Activated naive CD4-positive, alpha-beta T cell treated with anti-CD3 and anti-CD28 coated beads, Interleukin-2, amount 50 U/mL, for 72 hours (primary cell): ENCODE data around the gene SERHL2. TPM values are rescaled to one million over a fixed set of nuclear protein-coding genes. Genes with fewer than 3 reads are reported as not detected.

ENCODE experiments used
- ATAC-seq, 2 donors: fragments of 150-1000 bp; cut with Tn5 transposase; 2 replicates each; pipeline ENCODE4 v1.10.0; 2021; ENCODE audit warnings: mild to moderate bottlenecking in 2 of 2, moderate library complexity in 2 of 2
- DNase-seq, 2 donors: peaks; one replicate each; pipeline ENCODE4 v3.0.0; 2021 to 2022; ENCODE audit warnings: low spot score in 2 of 2
- H3K27ac Mint-ChIP-seq, 2 donors: one replicate each; pipeline ENCODE4 v1.8.0; 2022; ENCODE audit warnings: mild to moderate bottlenecking in 2 of 2, mixed read lengths in 2 of 2
- H3K36me3 Mint-ChIP-seq, 2 donors: one replicate each; pipeline ENCODE4 v1.8.0; 2022; ENCODE audit warnings: mixed read lengths in 2 of 2
- H3K9me3 Mint-ChIP-seq, 2 donors: one replicate each; pipeline ENCODE4 v1.8.0; 2022; ENCODE audit warnings: mixed read lengths in 2 of 2
- total RNA-seq, 2 donors: library from RNA; stranded (reverse); gene quantifications; one replicate each; pipeline ENCODE4 v1.2.3, GENCODE V29; 2022

The SERHL2 gene
- total RNA-seq, 2 donors from 2014 or later = 1.2 to 1.9 TPM

- DNase-seq (no peak), ATAC-seq (no peak)
- no peaks in the 10 kb centered on the region for H3K36me3 Mint-ChIP-seq
- no peaks in the 10 kb centered on the region for H3K9me3 Mint-ChIP-seq
- H3K27ac Mint-ChIP-seq = peak overlapping the region in 1 of 2 donors; percentile 39
Observed at GRCh38 chr22:42623301-42623751, 69.6 kb downstream of the SERHL2 start.

Other genes with a start within 250 kb of the SERHL2 start
- under 1 TPM; 0.07 to 0.54 TPM for gene NFAM1, start 121.6 kb upstream of the SERHL2 start, total RNA-seq
- 10 to 100 TPM; 55.9 to 66.9 TPM for gene RRP7A, start 34.2 kb upstream of the SERHL2 start, total RNA-seq
- gene POLDIP3, start 60.9 kb downstream of the SERHL2 start, total RNA-seq = 100 to 1,000 TPM in 1 of 2 donors, 10 to 100 TPM in 1; 71.9 to 126 TPM
- 1 to 10 TPM in 1 of 2 donors, under 1 TPM in 1; 0.89 to 1.4 TPM for gene ATP5MGL, start 86.6 kb downstream of the SERHL2 start, total RNA-seq
- 10 to 100 TPM; 49.7 to 84.6 TPM for gene CYB5R3, start 95.4 kb downstream of the SERHL2 start, total RNA-seq
- under 1 TPM in 1 of 2 donors, not detected in 1; 0.16 TPM for gene A4GALT, start 166.9 kb downstream of the SERHL2 start, total RNA-seq